Activated naive CD4-positive, alpha-beta T cell treated with anti-CD3 and anti-CD28 coated beads, Interleukin-2, amount 50 U/mL, for 16 hours (primary cell): ENCODE data around the gene BANP.
A peak's percentile ranks its signal among the peaks of the same experiment; 100 is the strongest.
"Not testable (repeated sequence)": the region's sequence is repeated elsewhere in the genome, so short reads cannot be mapped to it uniquely, and the experiment has no call there.

Experiments used
- DNase-seq: peaks from one replicate; pipeline ENCODE4 v3.0.0-alpha.2; 2020

Gene BANP, protein sequence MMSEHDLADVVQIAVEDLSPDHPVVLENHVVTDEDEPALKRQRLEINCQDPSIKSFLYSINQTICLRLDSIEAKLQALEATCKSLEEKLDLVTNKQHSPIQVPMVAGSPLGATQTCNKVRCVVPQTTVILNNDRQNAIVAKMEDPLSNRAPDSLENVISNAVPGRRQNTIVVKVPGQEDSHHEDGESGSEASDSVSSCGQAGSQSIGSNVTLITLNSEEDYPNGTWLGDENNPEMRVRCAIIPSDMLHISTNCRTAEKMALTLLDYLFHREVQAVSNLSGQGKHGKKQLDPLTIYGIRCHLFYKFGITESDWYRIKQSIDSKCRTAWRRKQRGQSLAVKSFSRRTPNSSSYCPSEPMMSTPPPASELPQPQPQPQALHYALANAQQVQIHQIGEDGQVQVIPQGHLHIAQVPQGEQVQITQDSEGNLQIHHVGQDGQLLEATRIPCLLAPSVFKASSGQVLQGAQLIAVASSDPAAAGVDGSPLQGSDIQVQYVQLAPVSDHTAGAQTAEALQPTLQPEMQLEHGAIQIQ

DNA sequence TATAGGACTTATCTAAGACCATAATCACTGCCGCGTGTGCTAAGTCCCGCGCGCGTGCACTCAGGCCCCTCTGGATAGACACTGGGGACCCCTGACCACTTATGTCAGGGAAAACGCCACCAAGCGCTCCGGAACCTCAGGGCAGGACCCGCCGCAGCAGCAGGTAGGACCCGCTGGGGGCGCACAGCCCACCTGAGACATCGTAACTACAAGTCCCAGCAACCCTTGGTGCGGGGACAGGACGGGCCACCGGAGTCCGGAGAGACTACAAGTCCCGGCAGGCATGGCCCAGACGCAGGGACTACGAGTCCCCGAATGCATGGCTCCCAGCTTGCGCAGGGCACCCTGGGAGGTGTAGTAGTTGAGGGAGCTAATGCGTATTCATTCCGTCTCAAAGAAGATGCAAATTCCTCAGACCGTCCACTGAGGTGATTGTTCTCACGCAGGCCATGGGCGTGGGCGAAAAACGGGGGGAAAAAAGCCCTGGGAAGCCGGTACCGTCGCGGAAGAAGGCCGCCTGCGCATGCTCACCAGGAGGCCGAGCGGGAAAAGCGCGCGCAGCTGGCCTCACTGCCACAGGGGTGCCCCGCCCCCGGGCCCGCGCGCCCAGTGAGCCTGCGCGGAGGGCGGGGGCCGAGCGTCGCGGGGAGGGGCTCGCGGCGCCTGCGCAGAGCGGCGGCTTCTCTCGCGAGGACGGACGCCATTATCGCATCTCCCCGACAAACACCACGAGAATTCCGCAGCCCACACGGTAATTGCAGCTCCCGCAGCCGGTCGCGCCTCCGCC lies at the start of gene BANP:
Gene BANP (plus strand): TSS at position 670 of the 787 bp plus-strand sequence. CDS start 23,682 bp downstream, outside the sequence.
- DNase-seq = peak; percentile 98

DNA sequence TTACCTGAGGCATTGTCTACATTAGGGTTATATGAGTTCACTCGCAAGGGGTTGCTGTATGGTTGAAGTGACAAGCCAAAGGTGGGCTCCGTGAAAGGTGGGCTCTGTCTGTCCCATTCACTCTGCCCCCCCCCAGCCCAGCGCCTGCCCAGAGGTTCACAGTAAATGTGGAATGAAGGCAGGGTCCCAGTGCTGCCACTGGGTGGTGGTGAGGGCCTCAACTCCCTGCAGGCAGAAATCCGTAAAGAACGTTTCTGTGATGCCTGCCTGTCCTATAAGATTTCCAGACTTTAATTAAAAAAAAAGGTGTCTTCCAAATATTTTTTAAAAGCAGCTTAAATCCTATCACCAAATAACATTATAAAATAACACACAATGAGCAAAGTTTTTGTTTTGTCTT lies 46.3 kb upstream of the BANP start:
- DNase-seq = not testable (repeated sequence)

GRCh38 chr16:87905521-87905920 lies 45.7 kb upstream of the BANP start:
- not testable (repeated sequence) for DNase-seq

DNA sequence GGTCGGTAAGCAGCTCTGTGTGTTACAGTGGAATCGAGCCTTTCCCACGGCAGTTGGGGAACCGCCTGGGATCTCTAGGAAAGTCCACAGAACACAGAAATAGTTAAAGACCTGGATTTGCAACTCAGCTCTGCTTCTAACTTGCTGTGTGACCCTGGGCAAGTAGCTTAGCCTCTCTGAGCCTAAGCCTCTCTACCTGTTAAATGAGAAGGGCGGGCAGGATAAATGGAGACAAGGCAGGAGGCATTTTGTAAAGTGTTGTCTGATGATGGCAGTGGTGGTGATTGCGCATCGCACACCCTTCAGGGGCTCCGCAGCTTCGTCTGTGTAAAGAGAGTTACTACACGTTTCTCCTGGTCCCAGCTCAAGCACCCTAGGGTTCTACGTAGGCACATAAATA lies 43.1 kb upstream of the BANP start:
- DNase-seq = not testable (repeated sequence)

GRCh38 chr16:87909203-87909935 lies 41.9 kb upstream of the BANP start:
- peak; percentile 84 for DNase-seq

- DNase-seq = not testable (repeated sequence)
Observed at GRCh38 chr16:87911106-87911763, 40.0 kb upstream of the BANP start.

DNA sequence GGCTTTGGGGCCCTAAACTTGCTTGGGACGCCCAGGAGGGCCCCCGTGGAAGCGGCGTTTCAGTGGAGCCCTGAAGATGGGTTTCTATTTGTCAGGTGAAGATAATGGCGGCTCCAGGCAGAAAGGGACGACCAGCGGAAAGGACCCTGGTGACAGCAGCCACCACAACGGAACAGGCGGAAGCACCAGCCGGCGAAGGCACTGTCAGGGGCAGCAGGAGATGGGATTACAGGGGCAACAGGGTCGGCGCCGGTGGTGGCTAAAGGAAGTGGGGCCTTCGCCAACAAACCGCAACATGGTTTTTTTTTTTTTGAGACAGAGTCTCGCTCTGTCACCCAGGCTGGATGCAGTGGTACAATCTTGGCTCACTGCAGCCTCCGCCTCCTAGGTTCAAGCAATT lies 38.5 kb upstream of the BANP start:
- not testable (repeated sequence) for DNase-seq

DNA sequence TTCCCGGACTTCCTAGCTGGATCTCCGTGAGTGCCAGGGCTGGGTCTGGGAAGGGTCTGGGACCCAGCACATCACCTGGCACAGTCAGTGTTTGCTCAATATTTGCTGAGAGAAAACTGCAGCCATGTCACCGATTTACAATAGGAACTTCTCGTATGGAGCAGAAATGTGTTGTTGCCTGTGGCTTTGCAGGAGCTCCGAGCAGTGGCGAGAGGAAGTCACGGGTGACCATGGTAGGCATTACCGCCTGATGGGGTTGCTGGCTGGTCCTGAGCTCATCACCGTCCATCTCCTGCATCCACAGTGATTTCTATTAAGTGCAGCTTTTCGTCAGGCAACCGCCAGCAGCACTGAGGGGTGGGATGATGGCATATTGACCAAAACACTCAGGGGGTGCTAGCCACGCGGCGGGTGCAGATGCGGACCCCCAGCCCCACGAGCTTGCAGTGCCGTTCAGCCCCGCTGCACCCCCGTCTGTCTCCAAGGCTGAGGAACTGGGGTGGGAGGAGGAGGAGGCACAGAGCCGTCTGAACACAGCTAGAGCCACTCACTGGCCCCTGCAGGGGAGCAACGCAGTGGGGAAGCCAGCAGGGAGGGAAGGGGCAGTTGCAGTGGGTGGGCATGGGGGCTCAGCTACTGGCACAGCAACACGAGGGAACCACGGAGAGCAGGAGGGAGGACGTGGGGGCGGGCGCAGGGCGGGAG lies 37.1 kb upstream of the BANP start:
- DNase-seq = not testable (repeated sequence)

DNA sequence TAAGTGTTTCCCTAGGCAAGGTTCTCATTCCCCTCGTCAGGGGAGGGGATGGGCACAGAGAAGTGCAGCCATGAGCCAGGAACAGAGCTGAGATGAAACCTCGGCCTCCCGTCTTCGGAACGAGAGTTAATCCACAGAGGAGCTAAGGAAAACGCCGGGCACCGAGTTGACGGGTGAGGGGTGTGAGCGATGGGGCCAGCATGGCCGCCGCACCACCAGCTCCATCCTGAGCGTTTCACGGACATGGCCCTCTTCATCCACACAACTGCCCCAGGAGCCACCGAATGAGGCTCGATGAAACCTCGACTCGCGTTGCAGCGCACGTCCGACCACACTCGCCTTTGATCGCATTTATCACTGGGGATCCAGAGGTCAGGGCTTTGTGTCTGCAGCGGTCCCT lies 36.4 kb upstream of the BANP start:
- DNase-seq = no peak

- DNase-seq = no peak
Observed at GRCh38 chr16:87917503-87917902, 33.7 kb upstream of the BANP start.

GRCh38 chr16:87918338-87918737 lies 32.9 kb upstream of the BANP start:
- no peak for DNase-seq

GRCh38 chr16:87918866-87919680 lies 32.2 kb upstream of the BANP start:
- DNase-seq = no peak

GRCh38 chr16:87919681-87919994 lies 31.6 kb upstream of the BANP start:
- no peak for DNase-seq

- no peak for DNase-seq
Observed at GRCh38 chr16:87921236-87921773, 29.9 kb upstream of the BANP start.

DNA sequence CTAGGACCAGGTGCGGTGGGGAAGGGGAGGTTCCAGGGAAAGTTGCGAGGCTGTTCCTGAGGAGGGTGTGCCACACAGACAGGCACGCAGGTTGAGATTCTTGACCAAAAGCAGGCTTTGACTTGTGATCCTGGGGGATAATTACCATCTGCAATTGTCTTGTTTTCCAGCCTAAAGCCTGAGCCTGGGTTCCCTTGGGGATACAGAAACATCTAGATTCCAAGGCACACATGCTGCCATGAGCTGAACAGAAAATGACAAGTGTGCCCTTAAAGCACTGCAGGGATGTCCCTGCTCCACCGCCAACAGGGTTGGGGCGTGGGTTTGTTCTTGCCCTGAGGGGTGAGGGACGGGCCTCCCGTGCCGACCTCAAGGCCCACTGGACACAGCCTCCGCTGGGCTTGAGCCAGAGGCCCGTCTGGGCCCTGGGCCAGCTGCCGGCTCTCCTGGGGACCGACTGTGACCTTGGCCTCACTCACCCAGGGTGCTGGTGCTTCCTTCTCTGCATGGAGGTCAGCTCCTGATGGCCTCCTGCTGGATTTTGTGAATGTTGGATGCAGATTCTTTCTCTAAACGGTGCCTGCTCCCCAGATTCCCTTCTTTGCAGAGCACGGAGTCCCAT lies 28.9 kb upstream of the BANP start:
- DNase-seq = no peak

DNA sequence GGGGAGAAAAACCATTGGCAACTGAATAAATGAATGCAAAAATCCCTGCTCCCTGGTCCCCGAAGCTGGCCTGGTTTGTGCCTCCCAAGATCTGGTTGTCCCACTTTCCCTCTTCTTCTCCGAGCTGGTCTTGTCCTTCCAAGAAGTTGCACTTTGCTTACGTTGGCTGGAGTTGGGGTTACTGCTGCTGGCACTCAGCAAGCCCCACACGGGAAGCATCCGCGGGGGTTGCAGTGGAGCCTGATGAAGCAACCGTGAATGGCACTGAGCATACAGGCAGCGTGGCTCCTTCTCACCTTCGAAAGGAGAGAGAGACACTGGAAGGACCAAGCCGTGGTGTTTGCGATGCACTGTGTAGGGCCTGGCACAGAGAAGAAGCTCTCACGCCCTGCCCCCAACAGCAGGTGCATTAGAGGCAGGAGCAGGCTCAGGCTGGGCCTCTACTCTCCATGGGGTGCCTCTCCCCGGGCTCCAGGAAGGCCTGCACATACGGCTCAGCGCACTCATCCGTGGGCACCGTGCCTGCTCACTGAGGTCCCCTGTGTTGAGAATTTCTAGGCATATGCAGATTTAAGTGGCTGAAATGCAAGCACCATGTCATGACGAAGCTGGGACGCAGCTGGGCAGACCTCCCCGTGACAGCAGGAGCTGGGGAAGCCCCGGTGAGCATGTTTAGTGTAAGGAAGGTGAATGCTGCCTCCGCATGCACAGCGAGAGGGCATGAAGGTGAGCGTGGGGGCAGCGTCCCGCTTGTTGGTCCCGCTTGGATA lies 27.0 kb upstream of the BANP start:
- DNase-seq = no peak

- no peak for DNase-seq
Observed at GRCh38 chr16:87924811-87925670, 26.2 kb upstream of the BANP start.
